Upper lobe of left lung (tissue), 6 donors: ENCODE measurements around the gene POLD2. TPM values are rescaled to one million over a fixed set of nuclear protein-coding genes. Genes with fewer than 3 reads are reported as not detected.

Source experiments
- ATAC-seq, 2 donors: fragments of 200-7000 bp; cut with Tn5 transposase; one replicate each; pipeline ENCODE4 v1.9.1; 2022; ENCODE audit warnings: mild to moderate bottlenecking in 2 of 2, moderate library complexity in 2 of 2; ENCODE audit not compliant: low FRiP score in 2 of 2
- DNase-seq, 2 donors: peaks; one replicate each; pipeline ENCODE4 v3.0.0-alpha.2; 2019 to 2020
- H3K27ac ChIP-seq, 4 donors: fragments of 200-600 bp; sonication (generic); one replicate each; pipeline ENCODE4 v1.5.1; 2016 to 2019
- H3K27me3 ChIP-seq, 4 donors: fragments of 200-600 bp; sonication (generic); one replicate each; pipeline ENCODE4 v1.5.1; 2017 to 2019
- H3K36me3 ChIP-seq, 4 donors: fragments of 200-600 bp; sonication (generic); one replicate each; pipeline ENCODE4 v1.5.1; 2016 to 2019
- H3K4me1 ChIP-seq, 4 donors: fragments of 200-600 bp; sonication (generic); one replicate each; pipeline ENCODE4 v1.5.1; 2018 to 2019
- H3K4me3 ChIP-seq, 4 donors: fragments of 200-600 bp; sonication (generic); one replicate each; pipeline ENCODE4 v1.5.1; 2017 to 2019; ENCODE audit warnings: mild to moderate bottlenecking in 2 of 4, moderate library complexity in 1 of 4
- H3K9me3 ChIP-seq, 4 donors: fragments of 200-600 bp; sonication (generic); one replicate each; pipeline ENCODE4 v1.5.1; 2018 to 2019
- CTCF ChIP-seq, 6 experiments: fragments of 450-650 bp in 4 of 6; fragments of 200-600 bp in 2 of 6; sonication (generic) in 2 of 6; IDR thresholded peaks; one replicate each; pipeline ENCODE4 v1.5.1; 2016 to 2019; ENCODE audit warnings: antibody characterized with exemption in 6 of 6
- EP300 ChIP-seq, 4 donors: sonication (generic); formaldehyde crosslinking; IDR thresholded peaks; one replicate each; pipeline ENCODE4 v1.5.1; 2017; ENCODE audit warnings: antibody characterized with exemption in 4 of 4, control low read depth in 2 of 4
- POLR2A ChIP-seq, 4 donors: fragments of 450-650 bp; IDR thresholded peaks; one replicate each; pipeline ENCODE4 v1.5.1; 2016 to 2017; ENCODE audit warnings: antibody characterized with exemption in 4 of 4, mild to moderate bottlenecking in 2 of 4
- POLR2AphosphoS5 ChIP-seq, 2 donors: sonication (generic); formaldehyde crosslinking; IDR thresholded peaks; one replicate each; pipeline ENCODE4 v1.5.1; 2017; ENCODE audit warnings: antibody characterized with exemption in 2 of 2
- WGBS, 2 donors: methylation state at CpG; one replicate each; pipeline ENCODE4 v1.1.5; 2017 to 2018; 5-methylcytosine and 5-hydroxymethylcytosine counted together
- total RNA-seq, 6 donors: library from RNA; depleted of rRNA in 4 of 6; stranded (reverse); fragments of >200 nt in 4 of 6; gene quantifications; one replicate each; pipeline versions ENCODE4 v1.1.0 to v1.2.1, GENCODE V29; 2016 to 2021
- donor health status: DM: no; HTN: no; CAD: no; lungs with moderate emphysema.
- donor health status: DM: no; HTN: yes; CAD: no; lungs with severe emphysema.

POLD2 gene
- total RNA-seq, 6 donors from 2014 or later = 27.2 to 70.1 (median 52.5) TPM

- Histone ChIP-seq H3K4me1 (peaks cover 0 to 6% (median 0%) of the 10 kb centered on the region in 4 donors), H3K27me3 (no peaks in the 10 kb centered on the region), H3K9me3 (no peaks in the 10 kb centered on the region), H3K36me3 (no peaks in the 10 kb centered on the region), H3K4me3 (no peak overlapping the region), H3K27ac (no peak overlapping the region)
- ATAC-seq = no peak
- no peak for TF ChIP-seq POLR2A (IDR thresholded peaks at IDR 0.05)
- no peak for TF ChIP-seq EP300 (IDR thresholded peaks at IDR 0.05)
- TF ChIP-seq POLR2AphosphoS5 (IDR thresholded peaks at IDR 0.05) = no peak
- no peak for TF ChIP-seq CTCF (IDR thresholded peaks at IDR 0.05)
- no peak for DNase-seq
- WGBS, 2 donors = 74 to 86% methylated on average over 2 to 8 of the region's 8 CpGs
Observed at GRCh38 chr7:44155191-44156185, 32.1 kb upstream of the POLD2 start.

- H3K36me3 ChIP-seq = no peaks in the 10 kb centered on the region
- WGBS, 2 donors = 77 to 88% methylated on average over 3 of the region's 3 CpGs
- ATAC-seq (no peak), DNase-seq (no peak)
- H3K27ac ChIP-seq = no peak overlapping the region
- no peak overlapping the region for H3K4me3 ChIP-seq
- no peaks in the 10 kb centered on the region for H3K27me3 ChIP-seq
- H3K9me3 ChIP-seq = no peaks in the 10 kb centered on the region
- H3K4me1 ChIP-seq = peaks cover 0 to 6% (median 0%) of the 10 kb centered on the region in 4 donors
- TF ChIP-seq POLR2AphosphoS5 (IDR thresholded peaks at IDR 0.05) (no peak), CTCF (IDR thresholded peaks at IDR 0.05) (no peak), POLR2A (IDR thresholded peaks at IDR 0.05) (no peak), EP300 (IDR thresholded peaks at IDR 0.05) (no peak)
Observed at GRCh38 chr7:44154703-44155102, 31.4 kb upstream of the POLD2 start.

- Histone ChIP-seq H3K27me3 (no peaks in the 10 kb centered on the region), H3K27ac (no peak overlapping the region), H3K4me1 (peaks cover 0 to 6% (median 0%) of the 10 kb centered on the region in 4 donors), H3K9me3 (no peaks in the 10 kb centered on the region), H3K36me3 (no peaks in the 10 kb centered on the region), H3K4me3 (no peak overlapping the region)
- 86 to 92% methylated on average over 5 of the region's 5 CpGs for WGBS, 2 donors
- TF ChIP-seq EP300 (IDR thresholded peaks at IDR 0.05) (no peak), POLR2A (IDR thresholded peaks at IDR 0.05) (no peak), CTCF (IDR thresholded peaks at IDR 0.05) (no peak), POLR2AphosphoS5 (IDR thresholded peaks at IDR 0.05) (no peak)
- no peak for DNase-seq
- ATAC-seq = no peak
Observed at GRCh38 chr7:44153948-44154335, 30.6 kb upstream of the POLD2 start.

- Histone ChIP-seq H3K36me3 (no peaks in the 10 kb centered on the region), H3K4me3 (no peak overlapping the region), H3K27ac (no peak overlapping the region), H3K9me3 (no peaks in the 10 kb centered on the region), H3K4me1 (no peaks in the 10 kb centered on the region), H3K27me3 (no peaks in the 10 kb centered on the region)
- TF ChIP-seq POLR2A (IDR thresholded peaks at IDR 0.05) (no peak), EP300 (IDR thresholded peaks at IDR 0.05) (no peak), CTCF (IDR thresholded peaks at IDR 0.05) (no peak), POLR2AphosphoS5 (IDR thresholded peaks at IDR 0.05) (no peak)
- 84 to 86% methylated on average over 16 to 22 of the region's 22 CpGs for WGBS, 2 donors
- ATAC-seq = no peak
- DNase-seq = no peak
Observed at GRCh38 chr7:44152971-44153947, 29.9 kb upstream of the POLD2 start.
